Hair follicle dermal papilla cell (primary cell): Measurements from ENCODE around the gene CDH9. TPM values are rescaled to one million over a fixed set of nuclear protein-coding genes. Genes with fewer than 3 reads are reported as not detected.

ENCODE experiments used
- total RNA-seq: library from RNA; depleted of rRNA; stranded (reverse); fragments of >200 nt; gene quantifications from 2 replicates; pipeline ENCODE4 v1.2.3, GENCODE V29; 2012

Gene CDH9
- 0.12 TPM in 1 of 2 replicates, not detected in the other for total RNA-seq

GRCh38 chr5:27038476-27038875 is at the start of gene CDH9:
CDH9 (minus strand) TSS chr5:27038586; CDS start chr5:26988333, 50,253 bp downstream.

